H9 (cell line): Measurements from ENCODE around the gene GPD1L. TPM values are rescaled to one million over a fixed set of nuclear protein-coding genes. Genes with fewer than 3 reads are reported as not detected.

Experiments
- DNase-seq: peaks from one replicate; pipeline ENCODE4 v3.0.0-alpha.2; 2017
- H2AFZ ChIP-seq: one replicate; pipeline ENCODE4 v1.6.1; 2013; ENCODE audit warnings: mild to moderate bottlenecking, low read length, control low read depth, moderate library complexity
- H2AK5ac ChIP-seq: 2 replicates; pipeline ENCODE4 v1.6.1; 2013; ENCODE audit warnings: low read length, control low read depth, mixed read lengths; ENCODE audit not compliant: insufficient read length
- H2BK120ac ChIP-seq: one replicate; pipeline ENCODE4 v1.6.1; 2013; ENCODE audit warnings: low read depth, mild to moderate bottlenecking, low read length, control low read depth, inconsistent platforms; ENCODE audit not compliant: poor library complexity, severe bottlenecking
- H2BK12ac ChIP-seq: 2 replicates; pipeline ENCODE4 v1.6.1; 2013; ENCODE audit warnings: low read length, control low read depth, mixed read lengths, low read depth; ENCODE audit not compliant: insufficient read length
- H2BK15ac ChIP-seq: 2 replicates; pipeline ENCODE4 v1.6.1; 2013; ENCODE audit warnings: low read depth, low read length, control low read depth
- H2BK20ac ChIP-seq: one replicate; pipeline ENCODE4 v1.6.1; 2013; ENCODE audit warnings: low read depth, mild to moderate bottlenecking, low read length, control low read depth, inconsistent platforms; ENCODE audit not compliant: poor library complexity, severe bottlenecking
- H2BK5ac ChIP-seq: 2 replicates; pipeline ENCODE4 v1.6.1; 2013; ENCODE audit warnings: low read length, control low read depth, mixed read lengths; ENCODE audit not compliant: insufficient read length
- H3K14ac ChIP-seq: 2 replicates; pipeline ENCODE4 v1.6.1; 2013; ENCODE audit warnings: low read length, control low read depth; ENCODE audit not compliant: insufficient read depth
- H3K18ac ChIP-seq: 2 replicates; pipeline ENCODE4 v1.6.1; 2013; ENCODE audit warnings: low read depth, mild to moderate bottlenecking, mixed read lengths, low read length, control low read depth; ENCODE audit not compliant: insufficient read length
- H3K23ac ChIP-seq: 2 replicates; pipeline ENCODE4 v1.6.1; 2013; ENCODE audit warnings: low read length, control low read depth, mixed read lengths, low read depth; ENCODE audit not compliant: insufficient read length
- H3K23me2 ChIP-seq: 2 replicates; pipeline ENCODE4 v1.6.1; 2013; ENCODE audit warnings: low read depth, mild to moderate bottlenecking, mixed read lengths, low read length, control low read depth; ENCODE audit not compliant: insufficient read length, poor library complexity, severe bottlenecking
- H3K27ac ChIP-seq: 2 replicates; pipeline ENCODE4 v1.5.1; 2013; ENCODE audit warnings: low read length, control low read depth, mixed read lengths, low read depth; ENCODE audit not compliant: insufficient read length
- H3K27me3 ChIP-seq: 2 replicates; pipeline ENCODE4 v1.6.1; 2013; ENCODE audit warnings: low read length, control low read depth, inconsistent platforms; ENCODE audit not compliant: insufficient read depth
- H3K4ac ChIP-seq: 2 replicates; pipeline ENCODE4 v1.6.1; 2013; ENCODE audit warnings: low read depth, mild to moderate bottlenecking, control low read depth, inconsistent platforms, low read length, moderate library complexity
- H3K4me1 ChIP-seq: 2 replicates; pipeline ENCODE4 v1.6.1; 2013; ENCODE audit warnings: low read length, control low read depth, inconsistent platforms; ENCODE audit not compliant: insufficient read depth
- H3K4me2 ChIP-seq: 2 replicates; pipeline ENCODE4 v1.6.1; 2013; ENCODE audit warnings: low read length, control low read depth, mixed read lengths; ENCODE audit not compliant: insufficient read length, insufficient read depth
- H3K56ac ChIP-seq: 2 replicates; pipeline ENCODE4 v1.6.1; 2013; ENCODE audit warnings: low read depth, mild to moderate bottlenecking, mixed read lengths, low read length, control low read depth; ENCODE audit not compliant: insufficient read length
- H3K79me1 ChIP-seq: 2 replicates; pipeline ENCODE4 v1.6.1; 2013; ENCODE audit warnings: low read depth, mild to moderate bottlenecking, moderate library complexity, low read length, control low read depth, inconsistent platforms; ENCODE audit not compliant: insufficient read depth, poor library complexity, severe bottlenecking
- H3K79me2 ChIP-seq: 2 replicates; pipeline ENCODE4 v1.6.1; 2013; ENCODE audit warnings: low read length, control low read depth, inconsistent platforms; ENCODE audit not compliant: insufficient read depth
- H3K9ac ChIP-seq: 2 replicates; pipeline ENCODE4 v1.6.1; 2013; ENCODE audit warnings: low read length, control low read depth, mixed read lengths; ENCODE audit not compliant: insufficient read length; ENCODE audit errors: extremely low read depth
- H3K9me3 ChIP-seq: one replicate; pipeline ENCODE4 v1.6.1; 2013; ENCODE audit warnings: low read depth, low read length, inconsistent platforms; ENCODE audit not compliant: control insufficient read depth
- H3T11ph ChIP-seq: one replicate; pipeline ENCODE4 v1.6.1; 2013; ENCODE audit warnings: mild to moderate bottlenecking, low read length, control low read depth, inconsistent platforms
- H4K20me1 ChIP-seq: one replicate; pipeline ENCODE4 v1.6.1; 2013; ENCODE audit not compliant: control insufficient read depth, insufficient read length, insufficient read depth
- H4K5ac ChIP-seq: 2 replicates; pipeline ENCODE4 v1.6.1; 2013; ENCODE audit warnings: low read depth, mild to moderate bottlenecking, mixed read lengths, low read length, control low read depth; ENCODE audit not compliant: insufficient read length
- H4K8ac ChIP-seq: replicated peaks from 2 replicates; pipeline ENCODE4 v1.6.1; 2013; ENCODE audit warnings: low read length, control low read depth, mixed read lengths, low read depth; ENCODE audit not compliant: insufficient read length
- H4K91ac ChIP-seq: 2 replicates; pipeline ENCODE4 v1.6.1; 2013; ENCODE audit warnings: low read depth, mild to moderate bottlenecking, moderate library complexity, mixed read lengths, low read length, control low read depth; ENCODE audit not compliant: insufficient read length
- H3K27ac Mint-ChIP-seq, 3 experiments: 2 replicates in 2 of 3; 3 replicates in 1 of 3; pipeline ENCODE4 v1.8.0; 2020 to 2021; ENCODE audit warnings: mixed read lengths in 3 of 3, mild to moderate bottlenecking in 1 of 3, moderate library complexity in 1 of 3
- H3K27me3 Mint-ChIP-seq: 2 replicates; pipeline ENCODE4 v1.8.0; 2021; ENCODE audit warnings: low read depth, mild to moderate bottlenecking, moderate library complexity, mixed read lengths
- H3K36me3 Mint-ChIP-seq, 3 experiments: 2 replicates in 2 of 3; 3 replicates in 1 of 3; pipeline ENCODE4 v1.8.0; 2020 to 2021; ENCODE audit warnings: low read depth in 3 of 3, mixed read lengths in 3 of 3; ENCODE audit not compliant: insufficient read depth in 1 of 3
- H3K4me1 Mint-ChIP-seq, 2 experiments: 2 replicates each; pipeline ENCODE4 v1.8.0; 2020; ENCODE audit warnings: mixed read lengths in 2 of 2
- H3K4me3 Mint-ChIP-seq, 2 experiments: 2 replicates in 1 of 2; 3 replicates in 1 of 2; pipeline ENCODE4 v1.8.0; 2020 to 2021; ENCODE audit warnings: mild to moderate bottlenecking in 2 of 2, mixed read lengths in 2 of 2, moderate library complexity in 1 of 2
- H3K9me3 Mint-ChIP-seq, 2 experiments: 2 replicates in 1 of 2; 3 replicates in 1 of 2; pipeline ENCODE4 v1.8.0; 2020; ENCODE audit warnings: mild to moderate bottlenecking in 2 of 2, mixed read lengths in 2 of 2, moderate library complexity in 1 of 2
- WGBS: extraction: QIAGEN DNeasy Blood & Tissue Kit; methylation state at CpG from one replicate; pipeline ENCODE4 v1.1.7; 2013; ENCODE audit warnings: missing lambda C conversion rate, low lambda C conversion rate, mixed read lengths; ENCODE audit not compliant: insufficient read length; ENCODE audit errors: extremely low coverage; 5-methylcytosine and 5-hydroxymethylcytosine counted together
- total RNA-seq: library from RNA; stranded (reverse); gene quantifications from 2 replicates; pipeline ENCODE4 v1.2.1, GENCODE V29; 2021
- TF ChIP-seq, protein P1 (sequence below): fragments of 200-600 bp; sonication (generic); conservative IDR thresholded peaks from 3 replicates; pipeline ENCODE4 v1.8.0; 2021; ENCODE audit warnings: antibody characterized with exemption, mild to moderate bottlenecking

Gene GPD1L
- total RNA-seq, 1 experiment from 2014 or later: 3.7 TPM

- Histone ChIP-seq H4K20me1 (no peaks in the 10 kb centered on the region), H4K5ac (no peak overlapping the region), H3K18ac (no peak overlapping the region), H3K4me1 (no peaks in the 10 kb centered on the region; the same call in 1 of the 2 replicates), H3K4ac (no peak overlapping the region), H2BK20ac (no peak overlapping the region), H2AFZ (no peak overlapping the region), H2BK12ac (no peak overlapping the region), H2BK15ac (no peak overlapping the region), H3K23ac (no peak overlapping the region), H3K23me2 (no peaks in the 10 kb centered on the region), H3T11ph (no peak overlapping the region), H2AK5ac (no peak overlapping the region), H3K14ac (no peak overlapping the region), H2BK120ac (no peak overlapping the region), H3K27ac (no peak overlapping the region), H3K4me2 (no peak overlapping the region), H3K27me3 (no peaks in the 10 kb centered on the region), H4K91ac (no peak overlapping the region), H4K8ac (no peak overlapping the region), H3K79me1 (no peaks in the 10 kb centered on the region), H3K9ac (no peak overlapping the region), H3K56ac (no peak overlapping the region), H3K9me3 (no peaks in the 10 kb centered on the region), H2BK5ac (no peak overlapping the region), H3K79me2 (no peaks in the 10 kb centered on the region)
- Mint-ChIP-seq H3K27ac (no peak overlapping the region), H3K9me3 (no peaks in the 10 kb centered on the region; a peak in 1 of 5 replicates), H3K4me3 (no peak overlapping the region), H3K4me1 (peaks cover 3 to 6% of the 10 kb centered on the region in 2 experiments; a peak in 2 of 4 replicates), H3K36me3 (no peaks in the 10 kb centered on the region), H3K27me3 (no peaks in the 10 kb centered on the region)
- WGBS: no CpG with 5 or more reads among the region's 5 CpGs
- TF ChIP-seq, protein P1, sequence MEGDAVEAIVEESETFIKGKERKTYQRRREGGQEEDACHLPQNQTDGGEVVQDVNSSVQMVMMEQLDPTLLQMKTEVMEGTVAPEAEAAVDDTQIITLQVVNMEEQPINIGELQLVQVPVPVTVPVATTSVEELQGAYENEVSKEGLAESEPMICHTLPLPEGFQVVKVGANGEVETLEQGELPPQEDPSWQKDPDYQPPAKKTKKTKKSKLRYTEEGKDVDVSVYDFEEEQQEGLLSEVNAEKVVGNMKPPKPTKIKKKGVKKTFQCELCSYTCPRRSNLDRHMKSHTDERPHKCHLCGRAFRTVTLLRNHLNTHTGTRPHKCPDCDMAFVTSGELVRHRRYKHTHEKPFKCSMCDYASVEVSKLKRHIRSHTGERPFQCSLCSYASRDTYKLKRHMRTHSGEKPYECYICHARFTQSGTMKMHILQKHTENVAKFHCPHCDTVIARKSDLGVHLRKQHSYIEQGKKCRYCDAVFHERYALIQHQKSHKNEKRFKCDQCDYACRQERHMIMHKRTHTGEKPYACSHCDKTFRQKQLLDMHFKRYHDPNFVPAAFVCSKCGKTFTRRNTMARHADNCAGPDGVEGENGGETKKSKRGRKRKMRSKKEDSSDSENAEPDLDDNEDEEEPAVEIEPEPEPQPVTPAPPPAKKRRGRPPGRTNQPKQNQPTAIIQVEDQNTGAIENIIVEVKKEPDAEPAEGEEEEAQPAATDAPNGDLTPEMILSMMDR: no peak
- no peak for DNase-seq
These were observed 17.2 kb downstream of the GPD1L start for GRCh38 chr3:32123620-32124019.
